ENCODE measurements around the gene SARS1. TPM values are rescaled to one million over a fixed set of nuclear protein-coding genes. Genes with fewer than 3 reads are reported as not detected.
A peak's percentile ranks its signal among the peaks of the same experiment; 100 is the strongest.
"Not testable (repeated sequence)": the region's sequence is repeated elsewhere in the genome, so short reads cannot be mapped to it uniquely, and the experiment has no call there.

The SARS1 gene
- total RNA-seq, 1 donor from 2014 or later: 555 TPM

DNA sequence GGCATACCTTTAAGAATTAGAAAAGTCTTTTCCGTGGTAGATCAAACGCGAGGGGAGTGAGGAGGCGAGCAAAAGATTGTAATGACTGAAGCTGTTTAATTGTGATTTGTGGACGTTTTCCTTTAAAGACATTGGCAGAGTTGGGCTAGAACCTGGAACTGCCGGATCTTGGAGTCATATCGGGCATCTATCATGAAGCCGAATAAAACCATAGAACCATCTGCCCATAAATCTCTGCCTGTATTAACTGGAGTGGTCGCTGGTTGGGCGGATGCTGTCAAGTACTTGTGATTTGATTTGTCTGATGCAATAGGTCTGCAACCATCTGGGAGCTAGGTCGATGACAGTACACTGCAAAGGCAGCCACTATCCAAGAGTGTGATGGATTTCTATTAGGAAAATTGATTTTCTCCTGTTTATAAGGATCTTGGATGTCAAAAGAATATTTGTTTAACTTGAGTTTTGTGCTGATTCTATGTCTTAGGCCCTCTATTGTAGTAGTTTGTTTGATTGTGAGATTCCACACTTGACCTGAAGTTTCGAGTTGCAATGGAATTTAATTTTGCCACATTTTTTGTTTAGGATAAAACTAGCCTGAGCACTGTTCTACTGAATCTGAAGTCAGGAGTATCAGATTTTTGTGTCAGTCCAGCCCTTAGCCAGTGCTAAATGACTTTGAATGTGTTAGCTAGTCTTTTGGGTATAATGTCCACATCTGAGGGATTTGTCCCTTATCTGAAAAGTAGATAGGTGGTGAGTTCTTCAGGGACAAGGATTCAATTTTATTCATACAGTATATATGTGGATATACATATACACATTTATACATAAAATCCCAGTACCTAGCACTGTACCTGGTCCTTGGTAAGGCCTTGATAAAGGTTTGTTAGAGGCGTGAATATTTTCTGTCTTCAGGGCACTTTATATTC, 1.2 kb downstream of the SARS1 start:
- Mint-ChIP-seq H3K27ac (ENCODE audit: unreplicated experiment) (peak overlapping the region; percentile 100), H3K9me3 (ENCODE audit: unreplicated experiment) (peaks cover 13% of the 10 kb centered on the region), H3K27me3 (ENCODE audit: unreplicated experiment) (peaks cover 15% of the 10 kb centered on the region), H3K36me3 (ENCODE audit: unreplicated experiment) (peaks cover 14% of the 10 kb centered on the region), H3K4me1 (ENCODE audit: low read depth, unreplicated experiment) (peaks cover 13% of the 10 kb centered on the region), H3K4me3 (ENCODE audit: unreplicated experiment) (peak overlapping the region; percentile 99)
- TF ChIP-seq, protein P1, sequence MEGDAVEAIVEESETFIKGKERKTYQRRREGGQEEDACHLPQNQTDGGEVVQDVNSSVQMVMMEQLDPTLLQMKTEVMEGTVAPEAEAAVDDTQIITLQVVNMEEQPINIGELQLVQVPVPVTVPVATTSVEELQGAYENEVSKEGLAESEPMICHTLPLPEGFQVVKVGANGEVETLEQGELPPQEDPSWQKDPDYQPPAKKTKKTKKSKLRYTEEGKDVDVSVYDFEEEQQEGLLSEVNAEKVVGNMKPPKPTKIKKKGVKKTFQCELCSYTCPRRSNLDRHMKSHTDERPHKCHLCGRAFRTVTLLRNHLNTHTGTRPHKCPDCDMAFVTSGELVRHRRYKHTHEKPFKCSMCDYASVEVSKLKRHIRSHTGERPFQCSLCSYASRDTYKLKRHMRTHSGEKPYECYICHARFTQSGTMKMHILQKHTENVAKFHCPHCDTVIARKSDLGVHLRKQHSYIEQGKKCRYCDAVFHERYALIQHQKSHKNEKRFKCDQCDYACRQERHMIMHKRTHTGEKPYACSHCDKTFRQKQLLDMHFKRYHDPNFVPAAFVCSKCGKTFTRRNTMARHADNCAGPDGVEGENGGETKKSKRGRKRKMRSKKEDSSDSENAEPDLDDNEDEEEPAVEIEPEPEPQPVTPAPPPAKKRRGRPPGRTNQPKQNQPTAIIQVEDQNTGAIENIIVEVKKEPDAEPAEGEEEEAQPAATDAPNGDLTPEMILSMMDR (IDR thresholded peaks at IDR 0.05; ENCODE audit: partially characterized antibody, unreplicated experiment): no peak
- DNase-seq: peak; percentile 61

- no peak overlapping the region for H3K27ac Mint-ChIP-seq (ENCODE audit: unreplicated experiment)
- H3K4me3 Mint-ChIP-seq (ENCODE audit: unreplicated experiment): peak overlapping the region; percentile 99
- peaks cover 14% of the 10 kb centered on the region for H3K36me3 Mint-ChIP-seq (ENCODE audit: unreplicated experiment)
- H3K9me3 Mint-ChIP-seq (ENCODE audit: unreplicated experiment): peaks cover 12% of the 10 kb centered on the region
- DNase-seq: no peak
- H3K4me1 Mint-ChIP-seq (ENCODE audit: low read depth, unreplicated experiment): peaks cover 15% of the 10 kb centered on the region
- H3K27me3 Mint-ChIP-seq (ENCODE audit: unreplicated experiment): peaks cover 15% of the 10 kb centered on the region
- TF ChIP-seq, protein P1 (IDR thresholded peaks at IDR 0.05; ENCODE audit: partially characterized antibody, unreplicated experiment): no peak
These were observed 2.9 kb downstream of the SARS1 start for GRCh38 chr1:109216662-109217061.

DNA sequence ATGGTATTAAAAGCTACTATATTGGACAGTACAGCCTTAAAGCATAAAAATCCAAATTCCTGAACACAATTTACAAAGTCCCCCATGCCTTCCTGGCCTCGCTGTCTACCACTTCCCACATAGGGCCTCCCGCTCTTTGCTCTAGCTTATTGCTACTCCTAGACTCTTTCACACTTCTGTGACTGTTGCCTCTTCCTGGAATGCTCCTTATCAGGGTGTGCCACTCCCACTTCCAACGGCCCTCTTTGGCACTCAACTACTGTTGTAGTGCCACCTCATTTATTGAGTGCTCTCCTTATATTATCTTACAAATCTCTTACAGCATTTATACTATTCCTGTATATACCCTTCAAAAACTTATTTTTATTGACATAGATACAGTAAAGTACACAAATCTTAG, 4.8 kb downstream of the SARS1 start:
- Mint-ChIP-seq H3K27ac (ENCODE audit: unreplicated experiment) (no peak overlapping the region), H3K36me3 (ENCODE audit: unreplicated experiment) (peaks cover 14% of the 10 kb centered on the region), H3K4me3 (ENCODE audit: unreplicated experiment) (peak overlapping the region; percentile 37), H3K4me1 (ENCODE audit: low read depth, unreplicated experiment) (peaks cover 15% of the 10 kb centered on the region), H3K9me3 (ENCODE audit: unreplicated experiment) (peaks cover 13% of the 10 kb centered on the region), H3K27me3 (ENCODE audit: unreplicated experiment) (peaks cover 16% of the 10 kb centered on the region)
- TF ChIP-seq, protein P1 (IDR thresholded peaks at IDR 0.05; ENCODE audit: partially characterized antibody, unreplicated experiment): no peak
- DNase-seq: no peak

GRCh38 chr1:109221201-109221600, 7.5 kb downstream of the SARS1 start:
- not testable (repeated sequence) for DNase-seq; H3K4me3 Mint-ChIP-seq (ENCODE audit: unreplicated experiment); H3K36me3 Mint-ChIP-seq (ENCODE audit: unreplicated experiment); H3K27me3 Mint-ChIP-seq (ENCODE audit: unreplicated experiment); H3K9me3 Mint-ChIP-seq (ENCODE audit: unreplicated experiment)
- peaks cover 13% of the 10 kb centered on the region for H3K4me1 Mint-ChIP-seq (ENCODE audit: low read depth, unreplicated experiment)
- H3K27ac Mint-ChIP-seq (ENCODE audit: unreplicated experiment): peak overlapping the region; percentile 67

- Mint-ChIP-seq H3K4me3 (ENCODE audit: unreplicated experiment) (no peak overlapping the region), H3K27ac (ENCODE audit: unreplicated experiment) (no peak overlapping the region), H3K4me1 (ENCODE audit: low read depth, unreplicated experiment) (peaks cover 29% of the 10 kb centered on the region)
These were observed 11.6 kb downstream of the SARS1 start for GRCh38 chr1:109225308-109225707.

More at GRCh38 chr1:109225308-109225707, 11.6 kb downstream of the SARS1 start:
- DNase-seq: no peak
- Mint-ChIP-seq H3K9me3 (ENCODE audit: unreplicated experiment) (peaks cover 8% of the 10 kb centered on the region), H3K27me3 (ENCODE audit: unreplicated experiment) (peaks cover 11% of the 10 kb centered on the region), H3K36me3 (ENCODE audit: unreplicated experiment) (no peaks in the 10 kb centered on the region)
- TF ChIP-seq, protein P1 (IDR thresholded peaks at IDR 0.05; ENCODE audit: partially characterized antibody, unreplicated experiment): no peak
